ENCODE results near the gene MYLIP. TPM values are rescaled to one million over a fixed set of nuclear protein-coding genes. Genes with fewer than 3 reads are reported as not detected.

The MYLIP gene
- total RNA-seq, 2 experiments from 2014 or later = 16.9 to 18.1 TPM

GRCh38 chr6:16153211-16153820 lies 24.4 kb downstream of the MYLIP start:
- Mint-ChIP-seq H3K27me3 (no peaks in the 10 kb centered on the region), H3K4me1 (no peaks in the 10 kb centered on the region), H3K9me3 (peaks cover 23% of the 10 kb centered on the region), H3K27ac (no peak overlapping the region), H3K4me3 (no peak overlapping the region), H3K36me3 (ENCODE audit: low read depth) (peaks cover 71% of the 10 kb centered on the region)
- DNase-seq = no peak
- ChIA-PET CTCF (interaction anchor here (1.4 kb wide), 1 partner anchor 10 kb away, joined by 3 read pairs; no protein-coding TSS in a partner anchor), POLR2A (no interaction called here)

GRCh38 chr6:16154904-16155303 lies 26.0 kb downstream of the MYLIP start:
- no peak overlapping the region for H3K27ac Mint-ChIP-seq
- H3K4me3 Mint-ChIP-seq = no peak overlapping the region
- H3K4me1 Mint-ChIP-seq = no peaks in the 10 kb centered on the region
- POLR2A ChIA-PET = interaction anchor here (0.6 kb wide), 1 partner anchor 526 kb away, joined by 3 read pairs; no protein-coding TSS in a partner anchor
- no peaks in the 10 kb centered on the region for H3K27me3 Mint-ChIP-seq
- H3K9me3 Mint-ChIP-seq = peaks cover 24% of the 10 kb centered on the region
- peaks cover 57% of the 10 kb centered on the region for H3K36me3 Mint-ChIP-seq (ENCODE audit: low read depth)
- DNase-seq = no peak
- CTCF ChIA-PET = interaction anchor here (1.2 kb wide), 1 partner anchor 24 kb away, joined by 4 read pairs; no protein-coding TSS in a partner anchor

- ChIA-PET POLR2A (no interaction called here), CTCF (no interaction called here)
- peaks cover 38% of the 10 kb centered on the region for H3K36me3 Mint-ChIP-seq (ENCODE audit: low read depth)
- H3K4me1 Mint-ChIP-seq = peaks cover 8% of the 10 kb centered on the region
- H3K27ac Mint-ChIP-seq = no peak overlapping the region
- DNase-seq = no peak
- H3K27me3 Mint-ChIP-seq = no peaks in the 10 kb centered on the region
- H3K9me3 Mint-ChIP-seq = peaks cover 24% of the 10 kb centered on the region
- H3K4me3 Mint-ChIP-seq = no peak overlapping the region
Measured at GRCh38 chr6:16157492-16157891, 28.6 kb downstream of the MYLIP start.

GRCh38 chr6:16157909-16158308 lies 29.0 kb downstream of the MYLIP start:
- H3K4me3 Mint-ChIP-seq = no peak overlapping the region
- no peaks in the 10 kb centered on the region for H3K27me3 Mint-ChIP-seq
- no peak for DNase-seq
- CTCF ChIA-PET = no interaction called here
- H3K4me1 Mint-ChIP-seq = peaks cover 10% of the 10 kb centered on the region
- peaks cover 35% of the 10 kb centered on the region for H3K36me3 Mint-ChIP-seq (ENCODE audit: low read depth)
- no peak overlapping the region for H3K27ac Mint-ChIP-seq
- H3K9me3 Mint-ChIP-seq = peaks cover 24% of the 10 kb centered on the region
- POLR2A ChIA-PET = no interaction called here

- CTCF ChIA-PET = interaction anchor here (0.8 kb wide), 1 partner anchor 47 kb away, joined by 4 read pairs; no protein-coding TSS in a partner anchor
Measured at GRCh38 chr6:16158943-16159557, 30.2 kb downstream of the MYLIP start.

GRCh38 chr6:16160794-16161193 lies 31.9 kb downstream of the MYLIP start:
- ChIA-PET POLR2A (no interaction called here), CTCF (no interaction called here)
- no peak for DNase-seq
- Mint-ChIP-seq H3K27me3 (peaks cover 4% of the 10 kb centered on the region), H3K9me3 (peaks cover 18% of the 10 kb centered on the region), H3K36me3 (ENCODE audit: low read depth) (peaks cover 15% of the 10 kb centered on the region), H3K4me1 (peaks cover 17% of the 10 kb centered on the region), H3K4me3 (no peak overlapping the region), H3K27ac (no peak overlapping the region)

More at GRCh38 chr6:16158943-16159557, 30.2 kb downstream of the MYLIP start:
- no peak for DNase-seq
- Mint-ChIP-seq H3K27ac (no peak overlapping the region), H3K4me1 (peaks cover 17% of the 10 kb centered on the region), H3K9me3 (peaks cover 24% of the 10 kb centered on the region), H3K36me3 (ENCODE audit: low read depth) (peaks cover 32% of the 10 kb centered on the region), H3K27me3 (no peaks in the 10 kb centered on the region), H3K4me3 (no peak overlapping the region)
- POLR2A ChIA-PET = no interaction called here

GRCh38 chr6:16162003-16162402 lies 33.1 kb downstream of the MYLIP start:
- Mint-ChIP-seq H3K4me1 (peaks cover 17% of the 10 kb centered on the region), H3K4me3 (no peak overlapping the region), H3K36me3 (ENCODE audit: low read depth) (peaks cover 6% of the 10 kb centered on the region), H3K27ac (no peak overlapping the region), H3K27me3 (peaks cover 10% of the 10 kb centered on the region), H3K9me3 (peaks cover 9% of the 10 kb centered on the region)
- CTCF ChIA-PET = interaction anchor here (1.0 to 2.0 kb wide), 3 partner anchors 13 to 21 kb away, joined by 3 to 4 read pairs (median 3); no protein-coding TSS in a partner anchor
- POLR2A ChIA-PET = no interaction called here
- no peak for DNase-seq

- no peak for DNase-seq
- no peak overlapping the region for H3K4me3 Mint-ChIP-seq
Measured at GRCh38 chr6:16163066-16163465, 34.2 kb downstream of the MYLIP start.

GRCh38 chr6:16163535-16164300 lies 34.8 kb downstream of the MYLIP start:
- Mint-ChIP-seq H3K4me3 (no peak overlapping the region), H3K9me3 (no peaks in the 10 kb centered on the region), H3K27me3 (peaks cover 15% of the 10 kb centered on the region), H3K36me3 (ENCODE audit: low read depth) (peaks cover 3% of the 10 kb centered on the region), H3K4me1 (peaks cover 25% of the 10 kb centered on the region), H3K27ac (no peak overlapping the region)
- ChIA-PET CTCF (interaction anchor here (1.1 to 2.0 kb wide), 3 partner anchors 11 to 19 kb away, joined by 3 to 4 read pairs (median 3); no protein-coding TSS in a partner anchor), POLR2A (no interaction called here)
- DNase-seq = no peak

More at GRCh38 chr6:16163066-16163465, 34.2 kb downstream of the MYLIP start:
- no peak overlapping the region for H3K27ac Mint-ChIP-seq
- H3K27me3 Mint-ChIP-seq = peaks cover 12% of the 10 kb centered on the region
- peaks cover 4% of the 10 kb centered on the region for H3K9me3 Mint-ChIP-seq
- ChIA-PET POLR2A (no interaction called here), CTCF (interaction anchor here (0.7 to 2.0 kb wide), 4 partner anchors 11 to 1559 kb away, joined by 3 to 4 read pairs (median 4); no protein-coding TSS in a partner anchor)
- peaks cover 18% of the 10 kb centered on the region for H3K4me1 Mint-ChIP-seq
- peaks cover 3% of the 10 kb centered on the region for H3K36me3 Mint-ChIP-seq (ENCODE audit: low read depth)

- DNase-seq = no peak
- Mint-ChIP-seq H3K9me3 (no peaks in the 10 kb centered on the region), H3K4me1 (peaks cover 28% of the 10 kb centered on the region), H3K27me3 (peaks cover 20% of the 10 kb centered on the region), H3K36me3 (ENCODE audit: low read depth) (peaks cover 3% of the 10 kb centered on the region), H3K4me3 (no peak overlapping the region), H3K27ac (no peak overlapping the region)
- ChIA-PET POLR2A (no interaction called here), CTCF (interaction anchor here (1.0 to 1.8 kb wide), 2 partner anchors 18 to 32 kb away, joined by 3 to 4 read pairs; no protein-coding TSS in a partner anchor)
Measured at GRCh38 chr6:16165641-16166040, 36.8 kb downstream of the MYLIP start.

GRCh38 chr6:16166871-16167608 lies 38.2 kb downstream of the MYLIP start:
- no peak for DNase-seq
- Mint-ChIP-seq H3K4me3 (no peak overlapping the region), H3K27me3 (peaks cover 24% of the 10 kb centered on the region), H3K36me3 (ENCODE audit: low read depth) (no peaks in the 10 kb centered on the region), H3K4me1 (peaks cover 34% of the 10 kb centered on the region), H3K27ac (no peak overlapping the region), H3K9me3 (no peaks in the 10 kb centered on the region)
- CTCF ChIA-PET = interaction anchor here (0.7 to 1.8 kb wide), 3 partner anchors 16 to 1332 kb away, joined by 3 to 4 read pairs (median 4); no protein-coding TSS in a partner anchor
- POLR2A ChIA-PET = no interaction called here

- Mint-ChIP-seq H3K27me3 (peaks cover 24% of the 10 kb centered on the region), H3K27ac (no peak overlapping the region), H3K9me3 (no peaks in the 10 kb centered on the region), H3K4me3 (no peak overlapping the region), H3K36me3 (ENCODE audit: low read depth) (no peaks in the 10 kb centered on the region), H3K4me1 (peaks cover 26% of the 10 kb centered on the region)
- DNase-seq = no peak
- CTCF ChIA-PET = no interaction called here
- POLR2A ChIA-PET = no interaction called here
Measured at GRCh38 chr6:16168121-16168520, 39.2 kb downstream of the MYLIP start.
